Fibroblast of the aortic adventitia (primary cell): ENCODE measurements around the gene AVPR2. TPM values are rescaled to one million over a fixed set of nuclear protein-coding genes. Genes with fewer than 3 reads are reported as not detected.

Experiments used
- DNase-seq: peaks from one replicate; pipeline ENCODE4 v3.0.0-alpha.2; 2010; ENCODE audit warnings: low read depth
- H3K4me3 ChIP-seq: 2 replicates; pipeline ENCODE4 v1.5.1; 2011; ENCODE audit warnings: low read depth, mild to moderate bottlenecking, control low read depth, low read length, moderate library complexity
- CTCF ChIP-seq: IDR thresholded peaks from 2 replicates; pipeline ENCODE4 v1.5.1; 2011; ENCODE audit warnings: mild to moderate bottlenecking, low read length, control low read depth, inconsistent platforms; ENCODE audit not compliant: insufficient read depth
- total RNA-seq: library from RNA; depleted of rRNA; stranded (reverse); fragments of >200 nt; gene quantifications from 2 replicates; pipeline ENCODE4 v1.2.3, GENCODE V29; 2012; ENCODE audit warnings: low replicate concordance

Gene AVPR2
- total RNA-seq, 1 donor, result not detected

- TF ChIP-seq CTCF, result no peak
- no peak within 1 kb of the TSS for H3K4me3 ChIP-seq
- DNase-seq, result no peak
Measured at GRCh38 chrX:153944140-153944799, 39.8 kb downstream of the AVPR2 start, which contains the start of gene RENBP. Gene RENBP (minus strand): TSS chrX:153944643. CDS start chrX:153944610, 33 bp downstream.

GRCh38 chrX:153944800-153945150, 40.3 kb downstream of the AVPR2 start:
- DNase-seq, result no peak
- TF ChIP-seq CTCF, result no peak
- no peak overlapping the region for H3K4me3 ChIP-seq

- H3K4me3 ChIP-seq, result no peak overlapping the region
- no peak for TF ChIP-seq CTCF
- DNase-seq, result no peak
Measured at GRCh38 chrX:153945956-153946943, 41.8 kb downstream of the AVPR2 start.

- no peak overlapping the region for H3K4me3 ChIP-seq
- peak; percentile 78 for DNase-seq
- peak; percentile 83 for TF ChIP-seq CTCF
Measured at GRCh38 chrX:153947009-153947769, 42.7 kb downstream of the AVPR2 start.

- DNase-seq, result no peak
- no peak overlapping the region for H3K4me3 ChIP-seq
- TF ChIP-seq CTCF, result no peak
Measured at GRCh38 chrX:153948002-153948466, 43.6 kb downstream of the AVPR2 start.
